Left renal pelvis (tissue), 4 donors: ENCODE measurements around the gene IRF4. TPM values are rescaled to one million over a fixed set of nuclear protein-coding genes. Genes with fewer than 3 reads are reported as not detected.
"Not testable (repeated sequence)": the region's sequence is repeated elsewhere in the genome, so short reads cannot be mapped to it uniquely, and the experiment has no call there.

Experiments used
- DNase-seq, 4 donors: peaks; one replicate each; pipeline ENCODE4 v3.0.0-alpha.2; 2013; ENCODE audit warnings: low read depth in 4 of 4, low spot score in 3 of 4
- polyA plus RNA-seq, 4 donors: library from polyadenylated mRNA; unstranded; fragments of 120-200 nt; gene quantifications; one replicate each; pipeline ENCODE4 v1.2.1, GENCODE V29; 2013; ENCODE audit not compliant: insufficient read length in 4 of 4

IRF4 gene
- polyA plus RNA-seq, 4 donors: 0.18 to 2.2 (median 0.55) TPM

DNA sequence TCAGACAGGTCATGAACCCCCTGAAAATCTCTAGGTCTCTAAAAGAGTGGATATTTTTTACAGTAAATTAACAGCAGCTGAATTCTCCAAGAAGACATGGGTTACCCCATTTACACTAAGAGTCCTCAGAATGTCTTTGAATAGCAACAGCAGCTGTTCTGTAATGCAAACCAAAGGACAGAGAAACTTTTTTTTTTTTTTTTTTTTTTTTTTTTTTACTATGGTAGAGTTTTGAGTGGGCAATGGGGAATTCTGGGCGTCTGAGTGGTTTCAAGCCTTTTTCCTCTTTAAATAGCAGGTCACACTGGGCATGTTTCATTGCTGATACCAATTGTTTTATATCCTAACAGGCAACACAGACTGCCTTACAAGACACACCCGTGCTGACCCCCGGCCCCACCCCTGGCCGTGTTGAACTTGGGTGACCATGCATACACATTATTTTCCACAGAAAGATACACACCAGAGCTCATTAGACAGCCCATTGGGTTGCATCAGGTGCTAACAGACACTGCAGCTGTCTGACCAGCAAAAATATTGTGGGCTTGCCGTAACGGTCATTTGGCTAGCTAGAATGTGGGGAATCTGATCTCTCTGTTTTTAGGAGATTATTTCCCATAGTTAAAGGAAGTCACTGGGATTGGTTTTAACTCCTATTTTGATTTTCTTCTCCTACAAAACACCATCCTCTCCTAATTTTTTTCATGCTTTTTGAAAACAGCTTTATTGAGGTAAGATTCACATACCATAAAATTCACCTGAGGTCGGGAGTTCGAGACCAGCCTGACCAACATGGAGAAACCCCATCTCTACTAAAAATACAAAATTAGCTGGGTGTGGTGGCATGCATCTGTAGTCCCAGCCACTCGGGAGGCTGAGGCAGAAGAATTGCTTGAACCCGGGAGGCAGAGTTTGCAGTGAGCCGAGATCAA is 26.7 kb upstream of the IRF4 start:
- no peak for DNase-seq

DNA sequence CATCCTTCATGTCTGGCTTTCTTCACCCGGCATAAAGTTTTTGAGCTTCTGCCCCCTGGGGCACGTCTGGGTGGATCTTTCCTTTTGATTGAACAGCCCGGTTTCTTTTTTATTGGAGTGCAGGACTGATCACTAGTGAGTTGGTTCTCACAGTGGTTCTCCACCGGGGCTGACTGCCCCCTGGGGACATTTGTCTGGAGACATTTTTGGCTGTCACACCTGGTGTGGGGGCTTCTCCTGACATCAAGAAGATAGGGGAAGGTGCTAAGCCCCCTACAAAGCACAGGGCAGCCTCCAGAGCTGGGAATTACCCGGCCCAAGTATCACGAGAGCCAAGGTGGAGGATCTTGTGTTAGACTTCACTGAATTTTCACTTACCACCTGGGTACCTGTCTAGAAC is 25.7 kb upstream of the IRF4 start:
- DNase-seq: no peak

GRCh38 chr6:366389-367297 is 24.9 kb upstream of the IRF4 start:
- no peak for DNase-seq

DNA sequence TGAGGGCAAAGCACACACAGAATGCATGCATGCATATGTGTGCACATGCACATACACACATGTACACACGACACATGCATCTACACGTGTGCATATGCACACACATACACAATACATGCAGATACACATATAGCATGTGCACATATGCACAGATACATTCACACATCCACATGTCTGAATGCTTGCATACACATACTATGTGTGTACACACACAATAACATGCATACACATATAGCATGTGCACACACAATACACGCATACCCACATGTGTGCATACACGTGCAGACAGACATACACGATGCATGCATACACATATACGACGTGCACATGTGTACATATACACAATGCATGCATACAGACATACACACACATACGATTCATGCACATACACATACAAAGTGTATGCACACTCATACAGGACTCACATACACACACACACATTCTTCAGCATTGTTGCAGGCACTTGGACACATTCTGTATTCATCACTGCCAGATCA is 24.2 kb upstream of the IRF4 start:
- DNase-seq: no peak

DNA sequence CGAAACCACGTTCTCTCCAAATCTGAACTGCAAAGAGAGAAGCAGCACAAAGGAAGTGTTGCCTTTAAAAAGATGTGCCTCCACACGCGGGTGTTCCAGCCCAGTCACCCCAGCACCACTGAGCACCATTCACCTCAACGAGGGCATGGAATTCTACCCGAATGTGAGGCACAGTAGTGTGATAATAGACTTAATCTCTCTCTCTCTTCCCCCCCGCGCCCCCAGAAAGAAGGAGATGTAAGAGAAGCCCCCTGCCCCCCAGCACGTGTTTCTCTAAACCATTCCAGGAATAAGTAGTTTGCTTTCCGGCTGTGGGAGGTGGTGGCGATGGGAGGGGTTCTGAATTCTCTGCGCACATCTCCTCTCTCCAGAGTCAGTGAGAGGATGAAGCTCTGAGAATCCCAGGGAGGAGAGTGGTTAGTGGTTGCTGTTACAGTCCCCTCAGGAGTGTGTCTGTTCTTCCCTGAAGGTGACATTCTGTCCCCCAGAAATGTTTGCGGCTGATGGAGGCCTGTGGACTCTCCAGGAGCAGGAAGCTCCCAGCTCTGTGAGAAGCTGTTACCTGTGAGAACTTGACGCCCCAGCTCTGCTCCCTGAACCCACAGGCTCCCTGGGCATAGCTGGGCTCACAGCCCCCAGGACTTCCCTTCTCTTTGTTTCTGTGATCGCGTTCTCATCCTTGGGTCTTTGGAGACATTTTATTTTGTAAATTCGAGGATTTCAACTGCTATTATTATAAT is 23.5 kb upstream of the IRF4 start:
- no peak for DNase-seq

GRCh38 chr6:369559-370431 is 21.8 kb upstream of the IRF4 start:
- no peak for DNase-seq

DNA sequence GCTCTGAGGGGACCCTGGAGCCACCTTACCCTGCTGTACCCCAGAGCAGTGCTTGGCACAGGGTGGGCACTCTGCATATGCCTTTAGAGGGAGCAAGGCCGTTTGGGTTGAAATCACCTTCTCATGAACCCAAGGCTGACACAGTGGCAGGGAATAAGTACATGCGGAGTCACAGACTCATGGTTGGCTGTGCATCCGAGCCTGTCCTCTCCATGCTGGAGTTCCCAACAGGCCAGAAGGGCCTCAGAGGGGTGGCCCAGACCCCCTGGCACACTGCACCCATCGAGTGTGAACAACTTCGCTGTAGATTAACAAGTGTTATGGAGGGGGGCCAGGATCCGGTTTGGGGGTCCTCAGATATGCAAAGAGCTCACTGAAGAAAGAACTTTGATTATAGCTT is 21.0 kb upstream of the IRF4 start:
- DNase-seq: no peak

DNA sequence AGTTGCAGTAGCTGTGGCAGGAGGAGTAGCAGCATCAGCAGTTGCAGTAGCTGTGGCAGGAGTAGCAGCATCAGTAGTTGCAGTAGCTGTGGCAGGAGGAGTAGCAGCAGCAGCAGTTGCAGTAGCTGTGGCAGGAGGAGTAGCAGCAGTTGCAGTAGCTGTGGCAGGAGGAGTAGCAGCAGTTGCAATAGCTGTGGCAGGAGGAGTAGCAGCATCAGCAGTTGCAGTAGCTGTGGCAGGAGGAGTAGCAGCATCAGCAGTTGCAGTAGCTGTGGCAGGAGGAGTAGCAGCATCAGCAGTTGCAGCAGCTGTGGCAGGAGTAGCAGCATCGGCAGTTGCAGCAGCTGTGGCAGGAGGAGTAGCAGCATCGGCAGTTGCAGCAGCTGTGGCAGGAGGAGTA is 19.7 kb upstream of the IRF4 start:
- DNase-seq: not testable (repeated sequence)

DNA sequence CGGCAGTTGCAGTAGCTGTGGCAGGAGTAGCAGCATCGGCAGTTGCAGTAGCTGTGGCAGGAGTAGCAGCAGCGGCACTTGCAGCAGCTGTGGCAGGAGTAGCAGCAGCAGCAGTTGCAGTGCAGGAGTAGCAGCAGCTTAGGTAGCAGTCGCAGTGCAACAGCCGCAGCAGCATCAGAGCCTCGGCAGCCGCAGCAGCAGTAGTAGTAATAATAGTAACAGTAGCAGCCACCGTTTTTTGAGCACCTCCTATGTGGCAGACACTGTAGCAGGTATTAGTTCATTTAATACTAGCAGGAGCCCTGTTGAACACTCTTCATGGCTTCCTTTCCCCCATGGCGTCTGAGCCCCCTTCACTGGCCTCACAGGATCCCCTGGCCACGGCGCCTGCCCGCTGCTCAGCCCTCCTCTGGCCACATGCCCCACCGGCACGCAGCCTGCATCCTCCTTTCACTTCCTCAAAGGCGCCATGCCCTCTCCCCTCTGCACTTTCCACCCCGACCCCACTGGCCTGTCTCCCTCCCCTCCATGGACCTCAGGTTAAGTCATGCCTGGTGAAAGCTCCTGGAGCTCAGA is 19.1 kb upstream of the IRF4 start:
- DNase-seq: no peak

- no peak for DNase-seq
Observed at GRCh38 chr6:373031-373430, 18.5 kb upstream of the IRF4 start.

DNA sequence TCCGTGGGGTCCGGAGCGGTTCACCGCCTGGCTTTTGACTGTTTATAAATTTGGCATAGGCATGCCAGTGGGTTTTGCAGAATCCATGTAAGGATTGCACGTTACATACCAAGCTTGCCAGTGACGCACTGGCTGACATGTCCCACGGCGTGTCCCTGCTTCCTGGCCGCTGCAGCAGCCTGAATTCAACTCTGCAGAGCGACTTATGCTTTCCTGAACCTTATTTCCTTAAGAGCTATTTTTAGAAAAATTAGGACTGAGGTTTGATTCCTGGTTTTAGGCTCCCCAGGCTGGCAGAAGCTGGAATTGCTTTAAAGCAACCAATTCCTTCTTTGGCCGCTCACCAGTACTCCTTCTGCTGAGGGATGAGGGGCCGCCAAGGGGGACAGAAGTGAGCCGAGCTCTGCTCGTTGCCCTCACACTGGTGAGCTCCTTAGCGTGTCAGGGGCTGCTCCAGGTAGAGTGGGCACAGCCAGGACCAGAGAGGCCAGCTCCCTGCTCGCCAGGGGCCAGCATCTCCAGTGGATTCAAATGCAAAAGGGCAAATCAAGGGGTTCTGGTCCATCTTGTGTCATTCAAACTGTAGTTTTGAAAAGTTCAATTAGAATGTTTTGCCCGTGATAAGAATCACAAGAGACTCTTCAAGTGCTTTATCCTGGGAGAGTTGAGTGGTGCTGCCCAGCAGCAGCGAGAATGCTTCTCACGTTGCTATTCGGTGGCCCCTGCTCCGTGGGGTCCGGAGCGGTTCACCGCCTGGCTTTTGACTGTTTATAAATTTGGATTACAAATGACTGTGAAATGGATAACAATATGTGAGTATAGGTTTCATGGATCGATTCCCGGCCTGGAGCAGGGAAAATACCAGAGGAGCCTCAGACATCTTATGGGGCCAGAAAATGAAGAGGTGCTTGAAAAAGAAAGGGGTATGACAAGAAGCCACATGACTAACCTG is 17.5 kb upstream of the IRF4 start:
- no peak for DNase-seq

DNA sequence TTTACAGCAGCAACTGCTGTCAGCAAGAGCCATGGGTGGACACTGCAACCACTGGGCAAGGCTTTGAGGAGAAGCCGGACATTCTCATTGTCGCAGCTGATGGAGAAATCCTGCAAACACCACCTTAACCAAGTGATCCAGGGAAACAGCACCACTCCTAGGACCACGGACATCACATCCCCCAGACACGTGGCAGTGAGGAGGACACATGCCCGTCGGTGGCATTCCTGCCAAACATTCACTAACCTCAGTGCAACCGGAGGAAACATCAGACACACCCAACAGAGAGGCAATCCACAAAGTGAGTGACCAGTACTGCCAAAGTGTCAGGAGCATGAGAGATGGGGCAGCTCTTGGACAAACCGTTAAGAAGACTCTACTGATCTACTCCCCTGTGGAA is 16.6 kb upstream of the IRF4 start:
- DNase-seq: no peak

DNA sequence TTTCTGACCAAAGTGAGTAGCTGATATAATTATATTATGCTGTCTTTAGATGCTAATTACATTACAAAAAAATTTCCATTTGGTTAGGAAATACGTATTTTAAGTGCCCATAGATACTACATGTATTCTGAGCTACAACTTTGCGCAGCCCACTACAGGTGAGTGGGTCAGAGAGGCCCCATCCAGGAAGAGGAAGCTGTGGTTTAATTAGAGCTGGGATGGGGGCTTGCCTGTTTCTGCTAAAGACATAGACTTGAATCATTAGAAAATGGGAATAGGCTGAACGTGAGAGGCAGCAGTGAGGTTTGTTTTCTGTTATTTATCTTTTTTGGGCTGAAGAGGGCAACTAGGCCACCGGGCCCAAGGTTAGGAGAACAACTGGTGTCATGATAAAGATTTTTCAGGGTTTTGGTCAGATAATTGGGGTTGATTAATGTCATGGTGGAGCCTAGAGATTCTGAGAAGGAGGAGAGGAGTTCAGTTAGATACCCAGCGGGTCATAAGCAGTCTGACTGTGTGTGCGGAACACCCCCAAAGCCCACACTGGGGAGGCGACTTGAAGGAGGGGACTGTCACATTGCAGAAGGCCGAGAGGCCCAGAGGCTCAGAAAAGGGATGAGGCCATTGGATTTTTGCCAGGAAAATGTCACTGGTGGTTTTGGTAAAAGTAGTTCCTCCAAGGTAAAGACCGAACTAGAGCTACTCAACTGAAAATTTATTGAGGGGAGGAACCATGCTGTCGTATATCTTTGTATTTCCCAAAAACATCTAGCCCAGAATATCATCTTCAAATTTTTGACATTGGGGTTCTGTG is 14.5 kb upstream of the IRF4 start:
- no peak for DNase-seq

DNA sequence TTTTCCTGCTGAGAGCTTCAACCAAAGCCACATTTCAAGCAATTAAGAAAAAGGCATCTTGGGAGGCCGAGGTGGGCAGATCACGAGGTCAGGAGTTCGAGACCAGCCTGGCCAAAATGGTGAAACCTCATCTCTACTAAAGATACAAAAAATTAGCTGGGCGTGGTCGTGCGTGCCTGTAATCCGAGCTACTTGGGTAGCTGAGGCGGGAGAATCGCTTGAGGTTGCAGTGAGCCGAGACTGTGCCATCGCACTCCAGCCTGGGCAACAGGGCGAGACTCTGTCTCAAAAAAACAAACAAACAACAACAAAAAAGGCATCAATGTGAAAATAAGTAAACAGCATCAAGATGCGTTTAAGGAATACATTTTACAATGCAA is 13.9 kb upstream of the IRF4 start:
- not testable (repeated sequence) for DNase-seq

DNA sequence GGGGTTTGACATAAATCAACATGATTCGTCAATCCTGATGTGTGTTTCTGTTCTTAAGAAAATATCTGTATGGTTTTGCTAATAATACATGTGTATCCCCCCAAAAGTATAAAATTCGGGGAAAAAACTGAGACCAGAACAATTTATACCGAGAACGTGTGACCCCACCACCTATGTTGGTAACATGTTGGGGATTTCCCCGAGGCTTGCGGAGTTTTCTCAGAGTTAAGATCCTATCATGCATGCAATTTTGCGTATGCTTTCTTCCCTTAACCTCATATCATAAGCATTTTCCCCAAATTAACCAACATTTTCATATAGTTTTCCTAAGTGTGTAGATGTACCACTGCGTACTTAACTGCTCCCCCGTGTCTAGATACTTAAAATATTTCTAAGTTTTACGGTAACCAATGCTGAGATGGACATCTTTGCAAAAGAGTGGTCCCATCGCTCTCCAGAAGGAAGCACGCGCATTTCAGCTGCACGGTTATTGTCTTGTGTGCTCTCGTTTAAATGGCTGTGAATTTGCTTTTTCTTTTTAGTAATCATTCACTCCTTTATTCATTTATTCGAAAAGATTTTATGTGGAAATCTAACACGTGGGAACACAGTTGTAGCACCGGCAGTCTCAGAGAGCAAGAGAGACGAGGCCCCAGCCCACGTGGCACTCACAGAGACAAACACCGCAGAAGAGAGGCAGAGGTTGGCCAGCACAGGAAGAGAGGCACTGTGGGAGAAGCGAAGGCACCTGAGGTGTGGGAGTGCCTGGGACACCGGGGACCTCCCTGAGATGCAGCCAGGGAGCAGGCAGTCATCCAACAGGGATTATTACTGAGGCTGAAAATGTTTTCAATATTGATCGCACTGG is 13.2 kb upstream of the IRF4 start:
- no peak for DNase-seq

- DNase-seq: no peak
Observed at GRCh38 chr6:378958-379409, 12.6 kb upstream of the IRF4 start.
